ENCODE data around the gene NPAS2.

Gene NPAS2

DNA sequence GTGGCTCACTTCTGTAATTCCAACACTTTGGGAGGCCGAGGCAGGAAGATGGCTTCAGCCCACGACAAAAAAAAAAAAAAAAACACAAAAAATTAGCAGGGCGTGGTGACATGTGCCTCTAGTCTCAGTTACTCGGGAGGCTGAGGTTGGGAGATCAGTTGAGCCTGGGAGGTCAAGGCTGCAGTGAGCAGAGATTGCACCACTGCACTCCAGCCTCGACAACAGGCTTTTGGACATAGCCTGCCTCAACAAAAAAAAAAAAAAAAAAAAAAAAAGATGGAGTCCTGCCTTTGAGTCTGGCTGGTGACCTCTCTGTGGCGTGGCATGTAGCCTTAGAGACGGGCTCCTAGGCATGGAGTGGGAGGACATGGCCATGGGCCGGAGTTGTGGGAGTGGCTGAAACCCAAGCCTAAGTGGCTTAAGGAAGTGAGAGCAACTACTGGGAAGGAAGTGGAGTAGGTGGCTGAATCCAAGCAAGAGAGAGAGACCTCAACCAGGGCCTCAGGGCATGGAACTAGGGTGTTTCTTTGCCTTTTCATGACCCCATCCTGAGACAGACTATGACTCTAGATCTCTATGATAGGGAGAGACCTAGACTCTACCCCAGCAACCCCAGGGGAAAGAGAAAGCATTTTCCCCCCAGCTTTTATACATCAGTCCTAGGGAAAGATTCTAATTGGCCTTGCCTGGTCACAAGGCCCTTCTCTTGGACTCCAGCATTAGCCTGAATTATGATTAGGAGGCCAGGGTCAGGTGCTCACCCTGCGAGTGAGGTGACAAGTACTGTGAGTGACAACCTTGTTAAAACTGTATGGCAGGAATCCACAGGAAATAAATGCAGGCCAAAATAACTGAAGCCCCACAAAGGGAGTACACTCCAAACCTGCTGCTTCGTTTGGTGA lies 34.2 kb downstream of the NPAS2 start:
- Histone ChIP-seq H2BK5ac (ENCODE audit: low read depth, low read length, poor library complexity) (no peak overlapping the region), H3K79me1 (ENCODE audit: low read length) (no peaks in the 10 kb centered on the region), H4K12ac (ENCODE audit: low read depth, low read length) (no peak overlapping the region), H2AFZ (ENCODE audit: insufficient read depth, low read length, poor library complexity) (no peak overlapping the region), H3K27ac (ENCODE audit: low read depth, low read length) (no peak overlapping the region), H3K79me2 (ENCODE audit: control insufficient read depth, insufficient read depth, low read length, poor library complexity) (no peaks in the 10 kb centered on the region), H3K36me3 (ENCODE audit: control insufficient read depth in 1 of 2, insufficient read depth in 2 of 2, low read length in 2 of 2) (no peaks in the 10 kb centered on the region), H3K4ac (ENCODE audit: low read depth, low read length) (no peak overlapping the region), H4K91ac (ENCODE audit: low read depth, low read length) (no peak overlapping the region), H3K27me3 (ENCODE audit: insufficient read depth, low read length) (no peaks in the 10 kb centered on the region), H2BK120ac (ENCODE audit: insufficient read depth, low read length, poor library complexity) (no peak overlapping the region), H3K9ac (ENCODE audit: low read length) (no peak overlapping the region), H3K23ac (ENCODE audit: low read length) (no peak overlapping the region), H3K18ac (ENCODE audit: low read length) (no peak overlapping the region), H2AK5ac (ENCODE audit: low read length) (no peak overlapping the region), H3K4me3 (ENCODE audit: low read depth, low read length) (no peak overlapping the region), H3K4me2 (ENCODE audit: low read length) (no peak overlapping the region), H4K8ac (ENCODE audit: low read depth, low read length) (no peak overlapping the region), H2BK12ac (ENCODE audit: low read length) (no peak overlapping the region), H3K14ac (ENCODE audit: low read length) (no peak overlapping the region), H3K9me3 (ENCODE audit: insufficient read depth, low read depth, low read length) (no peaks in the 10 kb centered on the region), H3K4me1 (ENCODE audit: control insufficient read depth in 1 of 2, insufficient read depth in 2 of 2, low read length in 2 of 2) (no peaks in the 10 kb centered on the region)
- DNase-seq, result no peak
- no CpG with 5 or more reads among the region's 10 CpGs for WGBS (ENCODE audit: extremely low coverage, insufficient coverage, insufficient read length)

GRCh38 chr2:100855084-100855483 lies 35.1 kb downstream of the NPAS2 start:
- no peaks in the 10 kb centered on the region for H3K9me3 ChIP-seq (ENCODE audit: insufficient read depth, low read depth, low read length)
- no peak overlapping the region for H3K4me2 ChIP-seq (ENCODE audit: low read length)
- no peak overlapping the region for H2BK5ac ChIP-seq (ENCODE audit: low read depth, low read length, poor library complexity)
- H2AFZ ChIP-seq (ENCODE audit: insufficient read depth, low read length, poor library complexity), result no peak overlapping the region
- H3K14ac ChIP-seq (ENCODE audit: low read length), result no peak overlapping the region
- no peak overlapping the region for H4K91ac ChIP-seq (ENCODE audit: low read depth, low read length)
- H3K4ac ChIP-seq (ENCODE audit: low read depth, low read length), result no peak overlapping the region
- H3K9ac ChIP-seq (ENCODE audit: low read length), result no peak overlapping the region
- no peak overlapping the region for H3K18ac ChIP-seq (ENCODE audit: low read length)
- DNase-seq, result no peak
- H3K27ac ChIP-seq (ENCODE audit: low read depth, low read length), result no peak overlapping the region
- no peaks in the 10 kb centered on the region for H3K79me1 ChIP-seq (ENCODE audit: low read length)
- no peaks in the 10 kb centered on the region for H3K4me1 ChIP-seq (ENCODE audit: control insufficient read depth in 1 of 2, insufficient read depth in 2 of 2, low read length in 2 of 2)
- H2AK5ac ChIP-seq (ENCODE audit: low read length), result no peak overlapping the region
- no peaks in the 10 kb centered on the region for H3K27me3 ChIP-seq (ENCODE audit: insufficient read depth, low read length)
- H4K8ac ChIP-seq (ENCODE audit: low read depth, low read length), result no peak overlapping the region
- no peak overlapping the region for H4K12ac ChIP-seq (ENCODE audit: low read depth, low read length)
- no peak overlapping the region for H3K4me3 ChIP-seq (ENCODE audit: low read depth, low read length)
- H3K36me3 ChIP-seq (ENCODE audit: control insufficient read depth in 1 of 2, insufficient read depth in 2 of 2, low read length in 2 of 2), result no peaks in the 10 kb centered on the region
- H3K23ac ChIP-seq (ENCODE audit: low read length), result no peak overlapping the region
- H2BK12ac ChIP-seq (ENCODE audit: low read length), result no peak overlapping the region
- WGBS (ENCODE audit: extremely low coverage, insufficient coverage, insufficient read length), result no CpG with 5 or more reads among the region's 7 CpGs
- no peak overlapping the region for H2BK120ac ChIP-seq (ENCODE audit: insufficient read depth, low read length, poor library complexity)
- no peaks in the 10 kb centered on the region for H3K79me2 ChIP-seq (ENCODE audit: control insufficient read depth, insufficient read depth, low read length, poor library complexity)

GRCh38 chr2:100855606-100856005 lies 35.7 kb downstream of the NPAS2 start:
- Histone ChIP-seq H3K27ac (ENCODE audit: low read depth, low read length) (no peak overlapping the region), H4K8ac (ENCODE audit: low read depth, low read length) (no peak overlapping the region), H3K18ac (ENCODE audit: low read length) (no peak overlapping the region), H2AK5ac (ENCODE audit: low read length) (no peak overlapping the region), H3K36me3 (ENCODE audit: control insufficient read depth in 1 of 2, insufficient read depth in 2 of 2, low read length in 2 of 2) (no peaks in the 10 kb centered on the region), H3K9ac (ENCODE audit: low read length) (no peak overlapping the region), H2BK5ac (ENCODE audit: low read depth, low read length, poor library complexity) (no peak overlapping the region), H2BK12ac (ENCODE audit: low read length) (no peak overlapping the region), H2BK120ac (ENCODE audit: insufficient read depth, low read length, poor library complexity) (no peak overlapping the region), H3K27me3 (ENCODE audit: insufficient read depth, low read length) (no peaks in the 10 kb centered on the region), H3K79me2 (ENCODE audit: control insufficient read depth, insufficient read depth, low read length, poor library complexity) (no peaks in the 10 kb centered on the region), H3K23ac (ENCODE audit: low read length) (no peak overlapping the region), H2AFZ (ENCODE audit: insufficient read depth, low read length, poor library complexity) (no peak overlapping the region), H4K12ac (ENCODE audit: low read depth, low read length) (no peak overlapping the region), H4K91ac (ENCODE audit: low read depth, low read length) (no peak overlapping the region), H3K4me1 (ENCODE audit: control insufficient read depth in 1 of 2, insufficient read depth in 2 of 2, low read length in 2 of 2) (no peaks in the 10 kb centered on the region), H3K4ac (ENCODE audit: low read depth, low read length) (no peak overlapping the region), H3K4me2 (ENCODE audit: low read length) (no peak overlapping the region), H3K79me1 (ENCODE audit: low read length) (no peaks in the 10 kb centered on the region), H3K9me3 (ENCODE audit: insufficient read depth, low read depth, low read length) (no peaks in the 10 kb centered on the region), H3K14ac (ENCODE audit: low read length) (no peak overlapping the region), H3K4me3 (ENCODE audit: low read depth, low read length) (no peak overlapping the region)
- no peak for DNase-seq
- whole genome bisulfite sequencing (ENCODE audit: extremely low coverage, insufficient coverage, insufficient read length), result no CpG with 5 or more reads among the region's 3 CpGs

GRCh38 chr2:100856732-100857131 lies 36.8 kb downstream of the NPAS2 start:
- Histone ChIP-seq H3K9ac (ENCODE audit: low read length) (no peak overlapping the region), H2BK12ac (ENCODE audit: low read length) (no peak overlapping the region), H2AFZ (ENCODE audit: insufficient read depth, low read length, poor library complexity) (no peak overlapping the region), H3K4me2 (ENCODE audit: low read length) (no peak overlapping the region), H3K4me1 (ENCODE audit: control insufficient read depth in 1 of 2, insufficient read depth in 2 of 2, low read length in 2 of 2) (no peaks in the 10 kb centered on the region), H3K4me3 (ENCODE audit: low read depth, low read length) (no peak overlapping the region), H3K79me2 (ENCODE audit: control insufficient read depth, insufficient read depth, low read length, poor library complexity) (no peaks in the 10 kb centered on the region), H3K23ac (ENCODE audit: low read length) (no peak overlapping the region), H3K9me3 (ENCODE audit: insufficient read depth, low read depth, low read length) (no peaks in the 10 kb centered on the region), H4K12ac (ENCODE audit: low read depth, low read length) (no peak overlapping the region), H2AK5ac (ENCODE audit: low read length) (no peak overlapping the region), H3K36me3 (ENCODE audit: control insufficient read depth in 1 of 2, insufficient read depth in 2 of 2, low read length in 2 of 2) (no peaks in the 10 kb centered on the region), H3K79me1 (ENCODE audit: low read length) (no peaks in the 10 kb centered on the region), H4K8ac (ENCODE audit: low read depth, low read length) (no peak overlapping the region), H3K27ac (ENCODE audit: low read depth, low read length) (no peak overlapping the region), H3K27me3 (ENCODE audit: insufficient read depth, low read length) (no peaks in the 10 kb centered on the region), H3K14ac (ENCODE audit: low read length) (no peak overlapping the region), H2BK5ac (ENCODE audit: low read depth, low read length, poor library complexity) (no peak overlapping the region), H2BK120ac (ENCODE audit: insufficient read depth, low read length, poor library complexity) (no peak overlapping the region), H4K91ac (ENCODE audit: low read depth, low read length) (no peak overlapping the region), H3K18ac (ENCODE audit: low read length) (no peak overlapping the region), H3K4ac (ENCODE audit: low read depth, low read length) (no peak overlapping the region)
- no CpG with 5 or more reads among the region's 8 CpGs for WGBS (ENCODE audit: extremely low coverage, insufficient coverage, insufficient read length)
- DNase-seq, result no peak
